Measurements from ENCODE around the gene VSIG2.

Gene VSIG2

DNA sequence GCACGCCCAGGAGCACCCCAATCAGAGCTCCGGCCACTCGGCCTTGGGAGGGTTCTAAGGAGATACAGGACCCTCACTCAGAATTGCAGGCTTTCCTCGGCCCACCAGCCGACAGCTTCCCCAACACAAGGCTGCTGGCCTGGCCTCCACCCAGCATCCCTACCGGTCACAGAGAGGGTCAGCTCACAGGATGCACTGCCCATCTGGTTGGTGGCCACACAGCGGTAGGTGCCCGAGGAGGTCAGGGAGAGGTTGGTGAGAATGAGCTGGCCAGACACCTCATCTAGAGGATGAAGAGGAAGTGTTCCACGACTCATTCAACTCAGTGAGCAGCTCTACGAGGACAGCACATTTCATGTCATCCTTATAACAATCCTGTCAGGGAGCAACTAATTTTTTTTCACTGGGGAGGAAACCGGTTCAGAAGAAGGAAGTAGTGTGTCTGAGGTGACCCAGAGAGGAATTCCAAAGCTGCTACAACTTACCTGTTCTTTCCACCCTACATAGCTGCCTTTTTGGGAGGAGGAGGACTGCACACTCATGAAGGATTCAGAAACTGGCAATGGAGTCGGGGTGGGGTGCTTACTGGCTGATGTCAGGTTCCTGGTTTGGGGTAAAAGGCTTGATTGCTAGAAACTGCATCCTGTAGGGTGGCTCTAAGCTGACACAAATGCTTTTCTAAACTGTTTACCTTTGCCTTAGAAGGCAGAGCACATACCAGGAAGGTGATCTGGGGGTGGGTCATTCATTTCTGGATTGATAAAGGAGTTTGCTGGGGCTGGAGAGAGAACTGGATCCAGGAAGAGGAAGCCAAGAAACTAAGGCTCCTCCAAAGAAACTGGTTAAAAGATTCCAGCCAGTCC lies 3.3 kb downstream of the VSIG2 start:
- DNase-seq (ENCODE audit: low read depth): no peak

DNA sequence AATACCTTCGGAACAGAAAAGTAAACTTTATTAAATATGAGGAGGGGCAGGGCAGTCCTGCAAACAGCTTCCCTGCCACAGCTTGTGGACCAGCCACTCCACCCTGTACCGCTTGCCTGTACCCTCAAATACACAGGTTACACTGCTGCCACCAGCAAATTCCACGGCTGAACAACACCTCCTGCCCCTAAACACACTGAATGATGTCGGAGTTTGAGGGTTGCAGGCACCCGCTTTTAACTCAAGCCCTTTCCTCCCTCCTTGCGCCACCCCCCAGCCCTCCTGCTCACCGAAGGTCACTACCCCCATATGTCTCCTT lies 4.0 kb downstream of the VSIG2 start:
- no peak for DNase-seq (ENCODE audit: low read depth)

GRCh38 chr11:124747406-124748099 lies 4.5 kb downstream of the VSIG2 start:
- no peak for DNase-seq (ENCODE audit: low read depth)

GRCh38 chr11:124746621-124747243 lies 5.3 kb downstream of the VSIG2 start:
- DNase-seq (ENCODE audit: low read depth): peak; percentile 56

DNA sequence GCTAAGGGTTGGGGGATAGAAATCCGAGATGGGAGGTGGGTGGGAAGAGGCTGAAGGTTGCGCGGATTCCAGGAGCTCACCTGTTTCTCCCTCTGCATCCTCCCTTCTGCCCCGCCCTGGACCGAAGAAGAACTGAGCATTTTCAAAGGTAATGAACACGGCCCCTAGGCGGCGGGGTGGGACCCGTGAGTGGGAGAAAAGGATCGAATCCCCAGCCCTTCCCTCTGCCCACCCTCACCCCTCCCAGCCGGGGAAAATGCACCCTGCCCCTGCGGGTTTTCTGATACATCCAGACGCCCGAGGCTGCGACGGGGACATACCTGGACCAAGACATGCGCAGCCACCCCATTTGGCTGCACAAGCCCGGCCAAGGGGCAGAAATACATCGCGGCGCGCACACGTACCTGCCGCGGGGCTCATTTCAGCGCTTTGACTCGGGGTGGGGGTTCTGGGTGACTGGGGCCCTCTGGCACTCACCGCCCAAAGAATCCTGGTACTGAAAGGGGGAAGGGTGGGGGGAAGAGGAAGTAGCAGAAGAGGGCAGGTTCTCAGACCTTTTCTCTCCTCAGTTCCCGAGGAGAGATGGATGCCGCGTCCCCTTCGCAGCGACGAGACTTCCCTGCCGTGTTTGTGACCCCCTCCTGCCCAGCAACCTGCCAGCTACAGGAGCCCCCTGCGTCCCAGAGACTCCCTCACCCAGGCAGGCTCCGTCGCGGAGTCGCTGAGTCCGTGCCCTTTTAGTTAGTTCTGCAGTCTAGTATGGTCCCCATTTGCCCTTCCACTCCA lies 6.0 kb downstream of the VSIG2 start:
- no peak for DNase-seq (ENCODE audit: low read depth)

GRCh38 chr11:124745270-124745834 lies 6.7 kb downstream of the VSIG2 start:
- no peak for DNase-seq (ENCODE audit: low read depth)

DNA sequence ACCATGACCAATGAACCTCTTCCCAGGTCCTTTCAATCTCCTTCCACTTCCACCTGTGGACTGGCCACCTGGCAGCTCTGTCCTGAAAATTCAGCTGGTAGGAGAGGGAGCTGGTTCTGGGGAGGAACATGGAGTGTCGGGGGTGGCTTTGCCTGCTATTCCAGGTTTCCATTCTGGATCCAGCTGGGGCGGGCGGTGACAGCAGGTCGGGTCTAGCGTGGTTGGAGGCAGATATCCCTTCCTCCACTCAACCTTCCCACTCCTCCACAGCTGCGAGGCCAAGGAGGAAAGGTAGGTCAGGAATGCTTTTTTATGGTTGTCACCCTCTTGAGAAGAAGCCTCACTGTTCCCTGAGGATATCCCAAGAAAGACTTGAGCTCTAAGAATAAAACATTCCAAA lies 9.0 kb downstream of the VSIG2 start:
- DNase-seq (ENCODE audit: low read depth): no peak

DNA sequence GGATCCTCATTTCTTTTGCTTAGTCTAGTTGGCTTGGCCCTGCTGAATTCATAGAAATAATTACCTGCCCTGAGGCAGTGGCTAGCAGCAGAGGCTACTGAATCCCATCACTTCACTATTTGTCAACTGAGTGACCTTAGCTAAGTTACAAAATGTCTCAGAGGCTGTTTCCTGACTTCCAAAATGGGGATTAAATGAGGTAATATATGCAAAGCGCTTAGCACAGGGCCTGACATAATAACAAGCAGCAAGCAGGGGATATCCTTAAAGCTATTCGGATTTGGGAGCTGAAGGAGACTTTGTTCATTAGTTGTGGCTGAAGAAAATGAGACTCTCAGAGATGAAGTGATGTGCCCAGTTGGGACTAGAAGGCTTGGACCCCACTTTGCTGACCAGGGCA lies 9.5 kb downstream of the VSIG2 start:
- DNase-seq (ENCODE audit: low read depth): no peak

GRCh38 chr11:124740277-124740882 lies 11.7 kb downstream of the VSIG2 start:
- no peak for DNase-seq (ENCODE audit: low read depth)

GRCh38 chr11:124739479-124740276 lies 12.4 kb downstream of the VSIG2 start, which contains the start of gene NRGN:
NRGN (plus strand) TSS chr11:124739942; CDS start chr11:124740085, 143 bp downstream.
- peak; percentile 61 for DNase-seq (ENCODE audit: low read depth)

DNA sequence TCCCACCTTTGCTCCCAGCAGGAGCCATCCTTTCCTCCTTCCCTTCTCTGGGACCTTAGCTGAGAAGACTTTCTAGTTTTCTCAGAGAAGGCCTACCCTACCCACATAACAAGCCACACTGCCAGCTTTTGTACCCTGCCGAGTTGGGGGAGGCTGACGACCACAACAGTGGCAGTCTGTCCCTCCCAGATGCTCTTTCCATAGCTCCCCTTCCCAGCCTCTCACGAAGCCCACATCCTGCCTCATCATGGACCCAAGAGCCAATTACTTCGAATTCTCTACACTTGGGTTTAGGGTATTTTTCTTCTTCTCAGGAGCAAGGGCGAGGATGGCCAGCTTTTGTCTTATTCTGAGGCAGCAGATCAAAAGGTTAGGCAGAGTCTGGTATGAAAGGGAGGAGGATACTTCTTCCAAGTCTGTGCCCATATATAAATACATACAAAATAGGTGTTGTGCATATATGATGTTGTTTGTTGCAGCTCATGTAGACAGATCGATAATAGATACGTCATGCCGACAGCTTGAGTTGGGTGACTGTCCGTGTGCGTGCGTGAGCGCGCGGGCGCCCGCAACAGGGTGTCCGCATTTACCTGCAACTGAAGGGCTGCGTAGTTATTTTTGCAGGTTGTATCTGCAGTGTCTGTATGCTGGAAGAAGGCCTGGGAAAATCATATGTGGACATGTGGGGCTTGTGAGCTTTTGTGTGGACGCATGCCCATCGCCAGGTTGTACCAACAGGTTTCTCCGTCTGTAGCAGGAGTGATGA lies 13.2 kb downstream of the VSIG2 start:
- DNase-seq (ENCODE audit: low read depth): no peak

GRCh38 chr11:124737638-124738305 lies 14.3 kb downstream of the VSIG2 start:
- DNase-seq (ENCODE audit: low read depth): no peak

DNA sequence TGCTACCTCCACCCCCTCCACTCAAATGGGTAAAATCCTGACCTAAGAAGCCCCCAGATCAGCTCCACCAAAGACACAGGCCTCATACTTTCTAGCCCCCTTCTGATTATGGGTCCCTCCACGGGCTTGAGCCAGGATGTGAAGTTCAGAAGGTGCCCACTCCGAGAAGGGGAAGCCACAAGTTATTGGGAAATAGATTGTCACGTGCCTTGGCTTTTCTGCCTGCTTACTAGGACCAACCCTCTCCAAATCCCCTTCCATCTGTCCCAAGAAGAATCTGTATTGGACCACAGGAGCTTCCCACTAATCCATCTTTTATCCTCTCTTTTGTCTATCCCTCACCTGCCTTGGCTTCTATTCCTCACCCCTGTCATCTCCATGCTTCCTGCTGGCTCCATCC lies 15.3 kb downstream of the VSIG2 start:
- no peak for DNase-seq (ENCODE audit: low read depth)

DNA sequence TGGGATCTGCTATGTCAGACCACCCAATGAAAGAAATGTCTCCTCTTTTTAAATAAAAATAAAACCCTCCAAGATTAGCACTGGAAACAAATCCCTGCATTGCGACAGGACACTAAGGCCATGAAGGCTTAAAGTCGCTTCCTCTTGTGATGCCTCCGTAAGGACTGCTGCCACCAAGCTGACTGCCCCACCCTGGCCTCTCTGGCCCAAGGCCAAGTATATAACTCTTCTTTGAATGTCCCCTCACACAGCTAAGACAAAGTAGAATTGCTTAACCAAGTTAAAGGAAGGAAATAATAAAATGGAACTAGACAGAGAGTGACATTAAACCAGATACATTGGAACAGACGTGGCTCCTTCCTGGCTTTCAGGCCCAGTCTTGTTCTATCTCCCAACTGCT lies 19.8 kb downstream of the VSIG2 start:
- DNase-seq (ENCODE audit: low read depth): no peak

DNA sequence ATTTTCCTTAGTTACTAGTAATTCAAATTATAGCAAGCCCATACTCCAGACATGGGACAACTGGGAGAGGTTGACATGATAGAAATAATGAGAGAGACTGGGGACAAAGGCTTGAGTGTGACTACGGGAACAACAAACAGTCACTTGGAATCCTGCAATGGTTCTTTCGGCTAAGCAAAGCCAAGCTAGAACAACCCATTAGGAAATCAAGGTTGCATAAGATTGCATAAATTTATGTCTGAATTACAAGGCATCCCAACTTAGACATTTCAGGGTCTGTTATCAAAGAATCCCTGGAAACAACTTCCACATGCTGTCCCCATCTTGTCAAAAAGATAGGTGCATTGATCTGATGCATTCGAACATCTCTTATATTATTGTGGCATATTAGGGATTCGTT lies 22.5 kb downstream of the VSIG2 start:
- DNase-seq (ENCODE audit: low read depth): no peak

DNA sequence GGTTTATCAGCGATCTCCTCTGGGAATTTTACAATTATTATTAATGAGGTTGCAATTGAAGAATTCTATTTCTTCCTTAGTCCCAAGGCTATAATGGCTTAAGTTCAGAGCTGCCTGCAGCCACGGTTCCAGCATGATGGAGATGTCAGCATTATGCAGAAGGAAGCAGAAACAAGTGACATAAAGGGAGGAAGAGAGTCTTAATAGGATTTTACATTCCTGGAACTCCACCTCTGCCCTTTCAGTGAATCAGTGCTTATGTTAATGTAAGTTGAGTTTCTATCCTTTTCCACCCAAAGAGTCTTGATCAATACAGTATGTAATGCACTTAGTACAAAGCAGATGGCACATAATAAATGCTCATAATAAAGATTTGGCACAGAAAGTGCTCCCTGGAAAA lies 23.9 kb downstream of the VSIG2 start:
- no peak for DNase-seq (ENCODE audit: low read depth)

DNA sequence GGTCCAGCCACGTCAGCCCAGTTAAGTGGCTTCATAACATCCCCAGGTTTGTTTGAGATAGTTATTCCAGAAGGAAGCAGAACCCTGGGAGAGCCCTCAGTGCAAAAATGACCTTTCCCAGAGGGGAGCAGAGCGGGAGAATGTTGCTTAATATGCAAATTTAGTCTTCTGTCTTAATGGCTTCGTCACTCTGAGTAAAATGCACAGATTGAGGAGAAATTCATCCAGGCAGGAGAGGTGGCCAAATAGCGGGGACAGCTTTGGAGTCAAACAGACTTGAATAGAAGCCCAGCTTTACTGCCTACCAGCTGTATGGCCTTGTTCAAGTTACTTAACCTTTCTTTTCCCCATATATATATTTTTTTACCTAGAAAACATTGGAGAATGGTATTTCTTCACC lies 24.6 kb downstream of the VSIG2 start:
- DNase-seq (ENCODE audit: low read depth): no peak

- DNase-seq (ENCODE audit: low read depth): no peak
These were observed 26.3 kb downstream of the VSIG2 start for GRCh38 chr11:124725719-124726105.

DNA sequence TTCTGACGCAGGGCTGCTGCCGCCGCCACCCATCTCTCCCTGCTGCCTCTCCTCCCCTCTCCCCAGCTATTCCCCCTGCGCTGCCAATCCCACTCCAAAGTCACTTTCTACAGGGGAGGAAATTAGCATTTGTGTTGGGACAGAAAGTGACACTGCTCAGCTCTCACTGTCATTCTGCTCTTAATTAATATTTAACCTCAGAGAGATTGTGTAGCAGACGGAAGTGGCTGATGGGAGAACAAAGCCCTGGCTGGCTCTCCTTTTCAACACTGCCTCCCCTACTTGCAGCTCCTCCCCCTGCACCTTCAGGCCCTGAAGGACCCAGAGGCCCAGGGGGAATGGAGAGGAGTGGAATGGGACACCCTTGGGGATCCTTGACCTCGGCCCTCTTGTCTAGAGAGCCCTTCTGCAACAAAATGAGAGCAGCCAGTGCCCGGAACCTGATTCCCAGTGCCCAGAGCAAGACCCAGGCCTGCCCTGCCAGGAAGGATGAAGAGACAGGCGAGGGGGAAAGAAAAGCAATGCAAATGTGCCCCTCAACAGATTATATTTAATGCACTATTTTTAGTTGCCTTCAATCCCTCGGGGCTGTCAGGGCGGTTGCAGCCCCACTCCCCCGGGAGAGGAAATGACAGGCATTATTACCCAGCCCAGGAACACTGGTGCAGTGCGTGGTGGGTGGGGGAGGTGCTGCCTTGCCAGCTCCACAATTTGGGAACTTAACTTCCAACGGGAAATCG lies 26.9 kb downstream of the VSIG2 start:
- no peak for DNase-seq (ENCODE audit: low read depth)
